GM19324 (cell line): Measurements from ENCODE around the gene SLC35E2B.

Source experiments
- ATAC-seq: cut with Tn5 transposase; IDR thresholded peaks from one replicate; pipeline ENCODE4 v1.9.1; 2021; ENCODE audit warnings: mild to moderate bottlenecking, moderate library complexity; ENCODE audit not compliant: unreplicated experiment, low FRiP score

The SLC35E2B gene

DNA sequence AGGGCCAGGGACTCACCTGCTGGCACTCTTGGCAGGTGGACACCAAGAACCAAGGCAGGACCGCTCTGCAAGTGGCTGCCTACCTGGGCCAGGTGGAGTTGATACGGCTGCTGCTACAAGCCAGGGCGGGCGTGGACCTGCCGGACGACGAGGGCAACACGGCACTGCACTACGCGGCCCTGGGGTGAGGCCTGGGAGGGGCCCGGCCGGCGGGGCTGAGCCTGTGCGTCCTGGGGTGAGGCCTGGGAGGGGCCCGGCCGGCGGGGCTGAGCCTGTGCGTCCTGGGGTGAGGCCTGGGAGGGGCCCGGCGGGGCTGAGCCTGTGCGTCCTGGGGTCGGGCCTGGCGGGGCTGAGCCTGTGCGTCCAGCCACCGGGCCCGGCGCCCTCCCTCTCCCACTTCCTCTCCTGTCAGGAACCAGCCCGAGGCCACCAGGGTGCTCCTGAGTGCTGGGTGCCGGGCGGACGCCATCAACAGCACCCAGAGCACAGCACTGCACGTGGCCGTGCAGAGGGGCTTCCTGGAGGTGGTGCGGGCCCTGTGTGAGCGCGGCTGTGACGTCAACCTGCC, 65.2 kb downstream of the SLC35E2B start:
- no peak for ATAC-seq

DNA sequence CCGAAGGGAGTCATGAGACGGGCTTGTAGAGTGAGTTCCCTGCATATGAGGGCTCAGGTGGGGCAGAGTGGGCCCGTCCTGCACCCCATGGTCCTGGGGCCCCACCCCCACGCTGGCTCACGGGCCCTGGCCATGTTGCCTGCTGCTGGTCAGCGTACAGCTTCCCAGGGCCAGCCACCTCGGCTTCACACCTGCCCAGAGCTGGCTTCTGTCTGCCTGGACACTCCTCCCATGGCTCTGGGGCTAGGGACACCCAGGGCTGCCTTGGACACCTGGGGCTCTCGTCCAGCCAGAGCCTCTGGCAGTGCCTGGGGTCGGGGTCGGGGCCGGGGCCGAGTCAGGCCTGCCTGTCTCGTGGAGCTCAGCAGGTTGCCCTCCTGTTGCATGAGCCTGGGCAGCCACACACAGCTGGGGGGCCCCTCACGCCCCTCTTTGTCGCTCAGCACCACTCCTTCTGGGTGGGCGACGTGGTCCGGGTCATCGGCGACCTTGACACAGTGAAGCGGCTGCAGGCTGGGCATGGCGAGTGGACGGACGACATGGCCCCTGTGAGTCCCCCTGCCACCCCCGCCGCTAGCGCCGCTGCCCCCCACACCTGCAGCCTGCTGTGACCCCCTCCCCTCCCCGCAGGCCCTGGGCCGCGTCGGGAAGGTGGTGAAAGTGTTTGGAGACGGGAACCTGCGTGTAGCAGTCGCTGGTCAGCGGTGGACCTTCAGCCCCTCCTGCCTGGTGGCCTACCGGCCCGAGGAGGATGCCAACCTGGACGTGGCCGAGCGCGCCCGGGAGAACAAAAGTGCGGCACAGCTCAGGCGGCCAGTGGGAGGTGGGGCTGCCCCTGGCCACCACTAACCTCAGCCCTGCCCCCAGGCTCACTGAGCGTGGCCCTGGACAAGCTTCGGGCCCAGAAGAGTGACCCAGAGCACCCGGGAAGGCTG, 66.1 kb downstream of the SLC35E2B start:
- no peak for ATAC-seq

DNA sequence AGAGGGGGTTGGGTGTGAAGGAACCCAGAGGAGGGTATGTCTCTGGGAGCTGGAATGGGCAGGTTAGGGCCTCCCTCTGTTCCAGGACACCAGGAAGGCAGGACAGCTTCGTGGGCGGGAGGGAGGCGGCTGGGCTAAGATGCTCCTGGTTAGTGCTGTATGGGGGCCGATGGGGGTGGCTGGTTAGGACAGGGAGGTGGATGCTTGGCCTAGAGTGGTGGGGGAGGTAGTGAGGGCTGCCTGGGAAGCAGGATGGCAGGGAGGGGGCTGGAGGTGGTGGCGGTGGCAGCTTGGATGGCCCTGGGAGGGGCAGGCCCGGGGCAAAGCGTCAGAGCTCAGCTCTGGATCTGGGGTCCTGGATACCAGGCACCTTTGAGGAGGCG, 66.8 kb downstream of the SLC35E2B start:
- no peak for ATAC-seq

DNA sequence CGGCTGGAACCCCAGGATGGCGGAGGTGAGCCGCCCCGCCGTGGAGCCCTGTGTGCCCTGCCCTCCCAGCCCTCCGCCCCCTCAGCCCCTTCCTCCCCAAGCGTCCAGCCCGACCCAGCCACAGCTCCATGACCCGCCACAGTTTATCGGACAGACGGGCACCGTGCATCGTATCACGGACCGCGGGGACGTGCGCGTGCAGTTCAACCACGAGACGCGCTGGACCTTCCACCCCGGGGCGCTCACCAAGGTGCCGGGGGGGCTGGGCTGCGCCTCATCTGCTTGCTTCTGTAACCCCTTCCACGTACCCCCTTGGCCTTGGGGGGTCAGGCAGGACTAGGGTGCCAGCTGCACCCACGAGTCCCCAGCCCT, 67.2 kb downstream of the SLC35E2B start:
- ATAC-seq, result no peak

DNA sequence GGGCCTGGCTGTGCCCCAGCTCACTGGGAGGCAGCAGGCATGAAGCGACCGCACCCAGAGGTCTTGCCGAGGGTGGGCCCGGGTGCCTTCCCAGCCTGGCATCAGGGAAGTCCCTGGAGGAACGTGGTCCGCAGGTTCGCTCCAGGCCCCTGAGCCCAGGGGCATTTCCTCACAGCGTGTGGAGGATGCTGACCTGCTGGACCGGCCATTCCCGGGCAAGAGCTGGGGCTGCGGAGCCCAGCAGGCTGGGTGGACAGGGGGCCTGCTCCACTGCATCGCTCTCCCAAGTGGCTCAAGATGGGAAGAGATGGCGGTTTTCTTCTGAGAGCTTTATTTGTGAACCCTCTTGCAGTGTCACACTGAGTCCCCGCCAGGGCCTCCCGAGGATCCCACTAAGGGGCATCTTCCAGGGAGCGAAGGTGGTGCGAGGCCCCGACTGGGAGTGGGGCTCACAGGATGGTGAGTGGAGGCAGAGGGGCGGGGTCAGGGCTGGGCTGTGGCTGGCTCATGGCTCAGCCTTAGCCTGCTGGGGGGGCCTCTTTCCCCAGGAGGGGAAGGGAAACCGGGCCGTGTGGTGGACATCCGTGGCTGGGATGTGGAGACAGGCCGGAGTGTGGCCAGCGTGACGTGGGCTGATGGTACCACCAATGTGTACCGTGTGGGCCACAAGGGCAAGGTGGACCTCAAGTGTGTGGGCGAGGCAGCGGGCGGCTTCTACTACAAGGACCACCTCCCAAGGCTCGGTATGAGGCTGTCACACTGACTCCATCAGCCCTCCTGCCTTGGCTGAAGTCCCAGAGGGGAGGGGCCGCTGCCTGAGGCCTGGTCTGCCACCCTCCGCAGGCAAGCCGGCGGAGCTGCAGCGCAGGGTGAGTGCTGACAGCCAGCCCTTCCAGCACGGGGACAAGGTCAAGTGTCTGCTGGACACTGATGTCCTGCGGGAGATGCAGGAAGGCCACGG, 67.9 kb downstream of the SLC35E2B start:
- no peak for ATAC-seq

DNA sequence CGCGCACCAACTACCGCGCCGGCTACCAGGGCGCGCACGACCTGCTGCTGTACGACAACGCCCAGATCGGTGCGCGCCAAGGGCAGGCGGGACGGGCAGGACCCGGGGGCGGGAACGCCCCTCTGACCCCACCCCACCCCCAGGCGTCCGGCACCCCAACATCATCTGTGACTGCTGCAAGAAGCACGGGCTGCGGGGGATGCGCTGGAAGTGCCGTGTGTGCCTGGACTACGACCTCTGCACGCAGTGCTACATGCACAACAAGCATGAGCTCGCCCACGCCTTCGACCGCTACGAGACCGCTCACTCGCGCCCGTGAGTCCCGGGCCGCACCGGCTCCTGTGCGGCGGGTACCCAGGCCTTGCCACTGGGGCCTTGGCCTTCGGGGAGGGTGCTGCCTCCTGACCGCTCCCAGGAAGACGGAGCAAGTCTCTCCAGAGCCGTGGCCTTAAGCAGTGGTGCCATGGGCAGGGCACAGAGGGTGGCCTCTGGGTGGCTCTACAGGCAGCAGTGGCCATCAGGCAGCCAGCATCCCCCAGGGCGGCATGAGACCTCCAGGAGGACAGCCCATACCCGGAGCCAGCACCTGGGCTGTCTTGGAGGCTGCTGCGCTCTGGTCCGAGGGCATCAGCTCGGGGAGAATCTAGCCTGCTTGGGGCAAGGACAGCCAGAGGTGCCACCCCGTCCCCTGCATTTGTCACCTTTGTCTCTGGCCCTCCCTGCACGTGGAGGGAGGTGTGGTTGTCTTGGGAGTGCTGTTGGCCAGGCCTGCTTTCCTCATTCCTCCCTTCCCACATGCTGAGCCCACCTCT, 68.8 kb downstream of the SLC35E2B start:
- no peak for ATAC-seq

DNA sequence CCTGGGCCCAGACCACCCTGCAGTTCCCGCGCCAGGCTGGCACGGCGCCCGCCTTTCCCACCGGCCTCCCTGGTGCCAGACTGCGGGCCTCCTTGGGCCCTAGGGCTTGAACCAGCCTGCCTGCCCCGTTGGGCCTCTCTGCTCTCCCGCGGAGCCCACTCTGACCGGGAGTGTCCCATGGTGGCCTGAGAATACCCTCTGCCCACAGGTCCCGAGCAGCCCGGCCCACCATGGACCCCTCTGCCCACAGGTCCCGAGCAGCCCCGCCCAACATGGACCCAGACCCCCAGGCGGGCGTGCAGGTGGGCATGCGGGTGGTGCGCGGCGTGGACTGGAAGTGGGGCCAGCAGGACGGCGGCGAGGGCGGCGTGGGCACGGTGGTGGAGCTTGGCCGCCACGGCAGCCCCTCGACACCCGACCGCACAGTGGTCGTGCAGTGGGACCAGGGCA, 69.4 kb downstream of the SLC35E2B start:
- no peak for ATAC-seq

DNA sequence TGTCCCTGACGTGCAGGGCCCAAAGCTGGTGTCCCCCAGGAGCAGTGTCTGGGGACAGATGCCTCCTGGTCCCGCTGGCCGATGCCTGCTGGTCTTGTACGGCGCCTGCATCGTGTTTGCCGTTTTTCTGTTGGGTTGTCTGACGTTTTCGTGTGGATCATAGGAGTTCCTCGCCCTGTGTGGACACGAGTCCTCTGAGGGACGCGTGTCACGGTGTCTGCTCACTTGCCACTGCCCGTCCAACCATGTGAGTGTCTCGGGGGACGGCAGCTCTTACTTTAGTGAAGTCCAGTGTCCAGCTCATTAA, 69.9 kb downstream of the SLC35E2B start:
- no peak for ATAC-seq

DNA sequence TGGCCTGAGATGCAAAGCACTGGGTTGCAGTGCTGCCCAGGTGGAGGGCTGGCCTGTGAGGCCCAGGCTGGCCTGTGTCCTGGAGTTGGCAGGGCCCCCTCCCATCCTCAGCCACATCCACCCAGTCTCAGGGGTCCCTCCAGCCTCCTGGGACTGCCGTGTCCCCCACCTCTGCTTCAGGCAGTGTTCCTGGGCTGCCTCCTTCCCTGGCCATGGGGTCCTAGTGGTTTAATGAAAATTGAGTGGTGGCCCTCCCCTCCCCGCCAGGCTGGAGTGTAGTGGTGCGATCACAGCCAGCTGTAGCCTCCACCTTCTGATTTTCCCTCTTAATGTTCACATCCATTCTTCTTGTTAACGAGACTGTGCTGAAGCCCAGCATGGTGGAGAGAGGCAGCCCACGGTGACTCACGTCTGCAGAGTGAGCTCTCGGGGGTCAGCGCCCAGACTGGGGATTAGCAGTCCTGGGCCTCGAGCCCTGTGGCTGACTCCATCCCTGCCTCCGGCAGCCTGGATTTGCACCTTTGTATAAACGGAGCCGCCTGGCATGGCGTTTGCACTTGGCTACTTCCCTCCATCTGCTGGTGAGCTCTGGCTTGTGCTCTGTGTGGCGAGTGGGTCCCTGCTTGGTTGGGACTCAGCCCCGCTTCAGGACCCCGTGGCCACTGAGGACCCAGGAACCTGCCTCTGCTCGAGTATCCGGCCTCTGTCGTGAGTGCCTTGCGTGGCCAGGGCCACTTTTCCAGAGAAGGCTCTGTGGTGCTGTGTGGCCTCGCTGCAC, 70.4 kb downstream of the SLC35E2B start:
- ATAC-seq, result no peak

DNA sequence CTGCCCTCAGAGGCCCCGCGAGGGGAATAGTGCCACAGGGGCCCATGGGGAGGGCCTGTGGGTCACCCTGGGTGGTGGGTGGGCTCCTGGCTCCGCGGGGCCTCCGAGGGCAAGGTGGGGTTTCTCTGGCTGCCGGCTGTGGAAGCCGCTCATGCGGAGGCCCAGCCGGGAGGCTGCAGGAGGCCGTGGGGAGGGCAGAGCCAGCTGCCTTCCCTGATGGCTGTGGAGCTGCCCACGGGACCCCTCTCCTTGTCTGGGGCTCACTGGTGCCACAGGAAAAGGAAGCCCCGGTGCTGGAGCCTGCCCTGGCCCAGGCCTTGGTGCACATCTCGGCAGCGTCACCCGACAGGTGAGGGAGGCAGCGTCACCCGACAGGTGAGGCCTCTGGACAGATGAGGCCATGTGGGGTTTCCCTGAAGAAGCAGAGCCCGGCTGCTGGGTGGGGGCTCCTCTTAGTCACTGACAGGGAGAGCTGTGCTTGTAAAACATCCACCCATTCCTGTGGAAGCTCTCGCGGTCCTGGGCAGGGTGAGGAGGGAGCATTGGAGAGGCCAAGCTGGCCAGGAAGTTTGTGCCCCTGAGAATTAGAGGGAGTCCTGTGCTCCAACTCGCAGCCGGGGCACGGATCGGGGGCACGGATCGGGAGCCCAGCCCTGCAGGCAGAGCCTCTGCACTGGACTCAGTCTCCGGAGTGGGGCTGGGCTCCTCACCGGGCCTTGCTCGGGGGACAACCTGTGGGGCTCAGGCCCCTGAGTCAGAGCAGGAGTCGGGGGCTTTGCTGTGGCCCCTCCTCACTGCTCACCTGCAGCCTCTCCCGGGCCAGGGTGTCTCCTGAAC, 71.2 kb downstream of the SLC35E2B start:
- no peak for ATAC-seq

DNA sequence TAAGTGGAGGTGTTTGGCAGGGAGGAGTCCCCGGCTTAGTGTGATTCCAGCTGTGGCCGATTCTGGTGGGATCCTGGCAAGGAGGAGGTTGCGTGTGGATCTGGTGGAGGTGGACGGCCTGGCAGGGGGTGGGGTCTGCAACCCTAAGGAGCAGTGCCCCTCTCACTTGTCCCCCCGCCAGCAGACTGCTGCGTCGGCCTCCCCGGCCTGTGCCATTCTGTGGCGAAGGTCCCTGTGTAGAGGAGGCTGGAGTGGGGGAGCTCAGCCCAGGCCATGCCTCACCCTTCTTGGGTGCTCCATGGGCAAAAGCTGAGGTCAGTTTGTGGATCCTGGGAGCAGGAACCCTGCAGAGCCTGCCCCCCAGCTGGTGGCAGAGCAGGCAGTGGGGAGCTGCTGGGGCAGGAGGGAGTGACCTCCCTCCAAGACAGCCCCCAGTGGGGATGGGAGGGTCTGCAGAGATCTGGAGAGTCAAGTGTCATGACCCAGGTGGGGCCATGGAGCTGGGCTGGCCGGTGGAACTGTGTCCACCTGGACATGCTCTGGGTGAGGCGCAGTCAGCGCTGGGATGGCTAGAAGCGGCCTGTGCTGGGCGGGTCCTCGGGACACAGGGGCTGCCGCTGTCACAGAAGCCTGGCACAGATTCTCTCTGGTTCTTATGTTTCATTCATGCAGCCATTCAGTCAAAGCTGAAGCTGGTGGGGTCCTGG, 72.0 kb downstream of the SLC35E2B start:
- ATAC-seq, result no peak

DNA sequence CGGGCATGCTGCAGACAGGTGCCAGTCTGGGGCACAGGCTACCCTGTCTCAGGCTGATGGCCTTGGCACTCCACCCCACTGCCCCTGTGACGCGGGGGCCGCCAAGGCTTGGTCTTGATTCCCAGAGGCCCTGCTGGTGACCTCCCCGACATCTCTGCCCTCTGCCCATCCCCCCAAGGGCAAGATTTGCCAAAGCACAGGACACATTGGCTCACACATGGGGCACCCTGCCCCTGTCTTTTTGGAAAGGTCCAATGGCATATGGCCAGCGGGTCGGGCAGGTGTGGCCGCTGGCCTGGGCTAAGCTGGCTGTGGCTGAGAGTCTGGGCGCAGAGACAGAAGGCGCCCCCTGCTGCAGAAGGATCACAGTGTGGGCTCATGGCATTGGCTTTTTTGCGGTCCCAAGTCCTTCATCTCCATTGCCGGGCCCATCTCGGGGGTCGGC, 72.7 kb downstream of the SLC35E2B start:
- no peak for ATAC-seq

DNA sequence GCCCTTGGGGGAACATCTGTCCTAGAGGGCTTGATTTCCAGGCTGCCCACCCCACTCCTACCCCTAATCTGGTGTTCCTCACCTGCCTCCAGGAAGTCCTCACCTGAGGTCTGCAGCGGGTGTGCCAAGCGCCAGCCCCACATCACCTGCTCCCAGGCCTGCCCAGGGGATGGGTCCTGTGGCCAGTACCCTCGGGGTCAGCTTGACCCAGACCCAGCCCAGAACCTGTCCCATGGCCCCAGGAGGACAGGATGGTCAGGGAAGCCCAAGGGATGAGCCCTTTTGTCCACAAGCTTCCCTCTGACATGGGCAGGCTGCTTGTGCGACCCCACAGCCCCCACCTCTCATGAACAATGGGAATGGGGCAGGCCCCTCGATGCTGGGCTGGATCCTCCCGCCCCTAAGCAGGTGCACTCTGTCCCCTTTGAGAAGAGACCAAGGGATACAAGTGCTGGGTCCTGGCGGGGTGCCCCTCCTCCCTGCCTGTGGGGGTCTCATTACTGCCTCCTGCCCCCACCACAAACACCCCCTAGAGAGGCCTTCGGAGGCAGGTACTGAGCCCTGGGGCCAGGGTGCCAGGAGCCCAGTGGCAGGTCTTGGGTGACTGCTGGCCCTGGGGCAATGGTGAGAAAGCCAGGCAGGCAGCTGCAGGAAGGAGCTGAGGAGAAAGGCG, 74.1 kb downstream of the SLC35E2B start:
- ATAC-seq, result no peak

DNA sequence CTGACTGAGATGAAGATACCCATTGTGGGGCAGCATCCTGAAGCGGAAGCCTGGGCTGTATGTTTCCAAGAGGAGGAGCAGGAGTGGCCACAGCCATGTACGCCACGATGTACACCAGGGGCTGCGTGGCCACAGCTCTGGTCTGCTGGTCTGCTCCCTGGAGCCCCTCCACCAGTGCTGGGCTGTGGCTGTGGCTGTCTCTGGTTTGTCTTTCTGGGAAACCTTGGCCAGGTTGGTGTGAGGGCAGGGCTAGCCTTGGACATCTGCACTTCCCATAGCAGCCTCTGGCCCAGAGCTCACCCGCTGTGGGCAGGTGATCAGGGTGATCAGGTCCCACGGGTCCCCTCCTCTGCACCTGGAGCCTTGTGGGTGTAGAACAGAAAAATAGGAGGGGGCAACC, 74.7 kb downstream of the SLC35E2B start:
- ATAC-seq, result no peak

DNA sequence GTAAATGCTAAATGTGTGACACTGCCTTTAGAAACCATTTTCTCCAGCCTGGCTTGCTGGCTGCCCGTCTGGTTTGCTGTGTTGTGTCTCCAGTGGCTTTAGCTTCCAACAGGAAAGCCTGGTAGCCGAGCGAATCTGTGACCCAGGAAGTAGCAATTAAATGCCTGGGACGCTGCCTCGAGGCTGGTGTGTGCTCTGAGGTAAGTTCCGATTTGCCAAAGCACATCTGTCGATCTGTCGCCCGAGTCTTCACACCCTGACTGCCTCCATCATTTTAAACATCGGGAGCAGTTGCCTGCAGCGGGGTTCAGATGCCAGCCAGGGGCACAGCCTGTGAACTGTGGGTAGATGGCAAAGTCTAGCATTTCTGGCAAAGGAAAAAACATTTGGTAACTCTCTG, 75.1 kb downstream of the SLC35E2B start:
- ATAC-seq, result no peak

DNA sequence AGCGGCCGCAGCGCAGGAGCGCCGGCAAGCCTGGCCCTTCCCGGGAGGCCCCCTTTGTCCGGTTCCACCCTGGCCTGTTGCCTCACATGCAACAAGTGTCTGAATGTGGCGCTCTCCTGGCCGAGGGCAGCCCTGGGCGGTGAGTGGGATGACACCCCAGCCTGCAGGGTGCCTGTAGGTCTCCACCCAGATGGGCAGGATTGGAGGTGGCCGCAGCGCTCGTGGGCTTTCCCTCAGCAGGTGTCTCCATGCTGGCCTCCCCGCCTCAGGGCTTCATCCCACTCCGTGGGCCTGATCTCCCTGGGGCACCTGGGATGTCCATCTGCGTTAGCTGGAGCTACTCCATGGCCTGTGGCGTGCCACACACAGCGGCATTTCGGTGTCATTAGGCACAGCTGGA, 75.8 kb downstream of the SLC35E2B start:
- ATAC-seq, result no peak

DNA sequence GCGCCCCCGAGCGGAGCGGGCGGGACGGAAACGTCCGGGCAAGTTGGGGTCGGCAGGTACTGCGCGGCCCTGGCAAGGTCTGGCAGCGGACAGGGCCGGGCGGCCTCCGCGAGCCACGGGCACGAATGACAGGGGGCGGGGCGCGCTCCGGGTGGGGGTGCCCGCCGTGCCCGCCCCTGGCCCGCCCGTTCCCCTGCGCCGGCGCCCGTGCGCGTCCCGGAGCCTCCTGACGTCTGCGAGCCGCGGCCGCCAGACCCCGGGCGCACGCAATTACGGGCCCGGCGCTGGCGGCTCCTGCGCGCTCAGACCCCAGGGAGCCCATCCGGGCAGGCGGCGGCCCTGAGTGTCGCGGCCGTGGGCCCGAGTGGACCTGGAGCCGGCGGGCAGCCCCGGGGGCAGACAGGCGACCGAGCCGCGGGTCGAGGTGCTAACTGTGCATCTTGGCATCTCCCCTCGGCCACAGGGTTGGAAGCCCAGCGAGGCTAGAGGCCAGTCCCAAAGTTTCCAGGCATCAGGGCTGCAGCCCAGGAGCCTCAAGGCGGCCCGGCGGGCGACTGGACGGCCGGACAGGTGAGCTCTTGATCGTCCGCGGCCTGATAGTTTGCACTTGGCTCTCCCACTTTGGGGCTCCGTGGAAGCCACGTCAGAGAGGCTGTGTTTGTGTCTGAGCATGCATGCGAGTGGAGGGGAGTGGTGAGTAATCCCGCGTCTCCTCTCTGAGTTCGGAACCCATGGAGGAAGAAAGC, 76.4 kb downstream of the SLC35E2B start:
- no peak for ATAC-seq
